Measurements from ENCODE around the gene ADAM22.
"Not testable (repeated sequence)": the region's sequence is repeated elsewhere in the genome, so short reads cannot be mapped to it uniquely, and the experiment has no call there.

The ADAM22 gene

DNA sequence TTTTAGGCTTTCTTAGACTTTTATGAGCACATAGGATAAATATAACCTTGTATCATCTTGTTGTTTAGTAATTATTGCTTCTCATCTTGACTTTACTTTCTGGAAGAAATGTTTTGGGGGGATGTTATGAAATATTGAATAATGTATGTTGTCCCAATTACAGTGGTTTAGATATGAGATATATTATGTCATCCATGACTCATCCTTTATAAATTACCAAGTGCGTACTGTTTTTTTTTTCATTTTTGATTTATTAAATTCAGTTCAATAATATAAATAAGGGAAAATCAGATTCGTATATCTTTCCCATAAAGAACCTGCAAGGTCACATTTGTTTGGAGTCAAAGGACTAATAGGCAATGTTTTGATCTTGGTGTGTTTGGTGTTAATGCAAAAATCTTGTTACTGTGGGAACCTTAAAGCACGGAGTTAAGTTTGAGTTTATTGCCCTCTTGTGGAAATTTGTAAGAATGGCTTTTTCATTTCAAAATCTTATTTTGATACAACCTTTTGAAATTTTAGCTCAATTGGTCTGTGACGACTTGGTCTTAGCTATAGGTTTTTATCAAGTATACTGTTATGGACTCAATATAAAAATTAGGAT lies 177.2 kb downstream of the ADAM22 start:
- no peak for DNase-seq (ENCODE audit: low read depth)

DNA sequence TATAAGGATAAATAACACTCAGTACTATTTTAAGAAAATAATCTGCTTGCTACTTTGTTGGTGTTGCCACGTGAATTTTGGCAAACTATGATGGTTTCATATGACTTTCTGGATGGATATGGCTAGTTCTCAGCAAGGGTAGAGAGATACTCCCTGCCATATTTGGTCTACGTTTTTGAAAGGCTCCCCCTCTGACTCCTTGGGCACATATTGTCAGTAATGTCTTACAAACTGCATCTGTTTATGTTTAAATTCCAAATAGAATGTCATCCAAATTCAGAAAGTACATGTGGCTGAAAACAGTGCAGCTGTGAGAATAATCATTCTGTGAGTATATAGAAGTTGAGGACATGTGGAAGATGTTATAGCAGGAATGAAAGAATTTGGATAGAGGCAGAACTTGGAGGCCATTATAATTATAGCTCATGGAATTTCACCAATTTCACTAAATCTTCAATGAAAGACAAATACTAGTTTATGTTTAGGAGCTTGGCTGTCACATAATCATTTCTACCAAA lies 178.0 kb downstream of the ADAM22 start:
- DNase-seq (ENCODE audit: low read depth), result no peak

DNA sequence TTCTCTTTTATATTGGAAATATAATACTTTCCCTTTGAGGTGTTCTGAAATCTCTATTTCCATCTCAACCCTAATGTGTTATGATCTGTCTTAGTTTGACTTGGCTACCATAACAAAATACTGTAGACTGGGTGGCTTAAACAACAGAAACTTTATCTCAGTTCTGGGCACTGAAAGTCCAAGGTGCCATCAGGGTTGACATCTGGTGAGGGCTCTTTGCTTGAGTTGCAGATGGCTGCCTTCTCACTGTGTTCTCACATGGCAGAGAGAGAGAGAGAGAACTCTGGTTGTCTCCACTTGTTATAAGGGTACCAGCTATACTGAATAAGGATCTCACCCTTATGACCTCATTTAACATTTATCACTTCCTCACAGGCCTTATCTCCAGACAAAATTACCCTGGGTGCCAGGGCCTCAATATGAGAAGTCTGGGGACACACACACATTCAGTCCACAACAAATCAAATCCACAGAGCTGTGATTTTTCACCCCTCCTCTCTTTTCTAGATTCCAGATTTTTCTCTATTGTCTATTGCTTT lies 181.3 kb downstream of the ADAM22 start:
- DNase-seq (ENCODE audit: low read depth), result no peak

- DNase-seq (ENCODE audit: low read depth), result no peak
Observed at GRCh38 chr7:88115816-88116215, 181.8 kb downstream of the ADAM22 start.

DNA sequence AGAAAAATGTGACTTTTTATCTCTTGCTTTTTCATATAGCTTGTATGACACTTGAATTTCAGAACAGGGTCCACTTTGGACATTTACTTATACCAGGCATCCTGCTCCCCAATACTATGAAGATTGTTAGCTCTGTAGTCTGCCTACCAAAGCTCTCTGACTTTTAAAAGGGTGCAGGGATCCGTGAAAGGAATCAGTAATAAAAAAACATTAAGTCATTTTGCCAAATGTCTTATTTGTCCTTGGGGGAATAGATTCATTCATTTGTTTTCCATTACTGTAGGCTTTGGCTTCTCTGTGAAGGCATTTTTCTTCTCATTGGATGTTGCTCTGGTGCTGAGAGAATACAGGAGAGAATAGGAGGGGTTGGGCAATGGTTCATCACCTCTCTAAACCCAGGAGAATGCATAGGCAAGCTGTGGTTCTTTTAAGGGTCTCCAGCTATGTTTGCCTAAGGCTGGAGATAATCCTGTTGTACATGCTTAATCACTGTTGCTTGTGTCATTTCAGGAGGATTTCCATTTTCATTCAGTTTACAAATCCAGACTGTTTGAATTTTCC lies 182.3 kb downstream of the ADAM22 start:
- no peak for DNase-seq (ENCODE audit: low read depth)

- no peak for DNase-seq (ENCODE audit: low read depth)
Observed at GRCh38 chr7:88117325-88117724, 183.3 kb downstream of the ADAM22 start.

- no peak for DNase-seq (ENCODE audit: low read depth)
Observed at GRCh38 chr7:88121335-88121734, 187.3 kb downstream of the ADAM22 start.

DNA sequence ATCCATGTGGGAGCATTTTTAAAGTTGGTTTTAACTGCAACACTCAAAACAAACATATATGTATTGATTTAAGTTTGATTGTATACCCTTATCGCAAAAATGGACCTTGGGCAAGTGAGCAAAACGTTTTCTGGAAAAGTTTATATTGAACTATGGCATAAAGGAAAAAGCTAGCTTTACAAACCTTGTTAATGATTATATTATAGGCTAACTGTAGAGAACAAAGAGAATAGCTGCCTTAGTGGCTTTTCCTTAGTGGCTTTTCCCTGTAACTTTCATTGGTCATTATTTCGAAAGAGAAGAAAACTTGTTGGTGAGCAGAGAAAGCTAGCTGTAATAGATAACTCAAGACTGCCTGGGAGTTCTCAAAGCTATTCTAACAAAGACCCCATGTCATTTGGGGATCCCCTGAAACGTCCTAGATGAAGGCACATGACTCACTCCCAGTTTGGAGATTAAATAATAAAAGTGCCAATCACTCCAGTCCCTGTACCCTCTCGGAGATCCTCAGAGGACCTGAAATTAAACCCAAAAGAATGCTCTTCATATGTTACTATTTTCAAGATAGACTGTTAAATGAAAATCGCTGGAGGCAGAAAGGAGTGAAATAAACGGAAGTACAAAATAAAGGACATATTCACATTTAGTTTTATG lies 193.7 kb downstream of the ADAM22 start:
- no peak for DNase-seq (ENCODE audit: low read depth)

DNA sequence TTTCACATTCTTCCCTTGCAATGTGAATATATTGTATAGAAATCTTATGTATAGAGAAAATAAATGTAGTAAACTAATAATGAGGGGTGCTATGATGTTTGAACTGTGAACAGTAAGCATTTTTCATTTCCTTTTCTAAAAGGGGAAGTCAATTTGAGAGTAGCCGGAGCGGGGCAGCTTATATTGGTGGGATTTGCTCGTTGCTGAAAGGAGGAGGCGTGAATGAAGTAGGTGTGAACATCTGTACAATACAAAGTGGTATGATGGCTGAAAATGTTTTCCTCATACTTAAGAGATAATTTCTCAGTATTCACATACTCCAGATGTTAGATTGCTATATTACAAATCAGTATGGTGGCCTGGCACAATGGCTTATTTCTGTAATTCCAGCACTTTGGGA lies 198.7 kb downstream of the ADAM22 start:
- DNase-seq (ENCODE audit: low read depth), result no peak

GRCh38 chr7:88140947-88141346 lies 206.9 kb downstream of the ADAM22 start:
- DNase-seq (ENCODE audit: low read depth), result no peak

- DNase-seq (ENCODE audit: low read depth), result no peak
Observed at GRCh38 chr7:88141479-88141878, 207.4 kb downstream of the ADAM22 start.

- DNase-seq (ENCODE audit: low read depth), result no peak
Observed at GRCh38 chr7:88141953-88142352, 207.9 kb downstream of the ADAM22 start.

DNA sequence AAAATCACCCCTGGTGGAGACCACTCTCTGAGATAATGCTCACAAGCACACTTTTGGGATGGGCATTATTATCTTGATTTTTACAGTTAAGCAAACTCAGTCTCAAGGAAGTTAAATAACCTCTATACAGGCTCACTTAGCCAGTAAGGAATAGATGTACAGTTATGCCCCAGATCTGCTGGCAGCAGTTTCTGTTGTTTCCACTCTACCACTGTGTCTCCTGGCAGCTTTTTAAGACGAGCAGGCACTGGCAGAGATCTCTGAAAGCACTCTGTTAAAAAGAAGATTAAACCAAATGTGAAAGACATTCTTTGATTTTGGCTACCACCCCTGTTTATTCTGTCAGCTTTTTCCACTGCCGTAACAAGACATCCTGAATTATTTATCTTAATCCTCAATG lies 212.6 kb downstream of the ADAM22 start:
- DNase-seq (ENCODE audit: low read depth), result no peak

GRCh38 chr7:88147341-88147740 lies 213.3 kb downstream of the ADAM22 start:
- DNase-seq (ENCODE audit: low read depth), result no peak

DNA sequence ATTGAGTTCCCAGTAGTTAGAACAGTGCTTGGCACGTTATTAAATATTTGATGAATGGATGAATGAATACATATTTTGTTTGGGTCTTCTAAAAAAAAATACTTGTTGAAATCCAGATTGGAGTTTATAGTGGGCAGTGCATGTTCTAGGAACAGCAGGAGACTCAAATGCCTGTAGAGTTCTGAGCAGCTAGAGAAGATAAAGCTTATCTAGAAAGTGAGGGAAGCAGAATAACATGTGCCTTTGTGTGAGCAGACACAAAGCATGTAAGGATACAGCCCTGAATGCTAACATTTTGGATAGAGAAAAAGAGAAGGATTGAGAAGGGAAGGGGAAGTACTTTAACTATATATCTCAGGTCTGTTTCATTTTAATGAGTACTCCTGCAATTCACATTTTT lies 213.9 kb downstream of the ADAM22 start:
- no peak for DNase-seq (ENCODE audit: low read depth)

DNA sequence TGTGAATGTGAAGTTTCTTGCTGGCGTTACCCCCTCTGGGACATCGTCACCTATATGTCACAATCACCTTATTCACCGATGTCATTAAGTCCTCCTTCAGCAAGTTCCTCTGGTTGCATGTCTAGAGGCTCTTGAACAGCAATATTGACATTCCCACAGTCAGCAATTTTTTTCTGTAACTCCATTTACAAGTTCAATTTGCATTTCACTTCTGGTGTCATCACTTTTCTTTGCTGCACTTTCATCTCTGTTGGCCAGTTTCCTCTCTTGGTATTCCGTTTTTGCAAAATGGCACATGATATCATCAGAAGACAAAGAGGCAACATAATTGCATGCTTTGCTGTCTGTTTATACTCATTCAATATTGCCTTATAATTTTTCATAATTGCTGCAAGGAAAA lies 216.0 kb downstream of the ADAM22 start:
- no peak for DNase-seq (ENCODE audit: low read depth)

- DNase-seq (ENCODE audit: low read depth), result no peak
Observed at GRCh38 chr7:88151119-88151790, 217.2 kb downstream of the ADAM22 start.

- DNase-seq (ENCODE audit: low read depth), result no peak
Observed at GRCh38 chr7:88153378-88153777, 219.3 kb downstream of the ADAM22 start.

DNA sequence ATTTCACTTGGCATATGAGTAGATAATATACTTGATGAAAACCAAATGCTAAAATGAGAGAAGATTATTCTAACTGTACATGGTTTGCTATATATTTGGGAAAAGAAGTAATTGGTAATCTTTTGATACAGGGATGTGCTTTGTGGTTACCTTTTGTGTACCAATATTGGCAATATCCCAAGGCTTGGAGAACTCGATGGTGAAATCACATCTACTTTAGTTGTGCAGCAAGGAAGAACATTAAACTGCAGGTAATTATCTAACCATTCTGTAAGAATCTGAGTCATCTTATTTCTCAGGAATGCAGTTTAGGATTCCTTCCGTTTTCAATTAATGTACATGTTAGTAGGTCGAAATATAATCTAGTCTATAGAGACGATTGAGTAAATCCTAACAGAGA lies 221.7 kb downstream of the ADAM22 start:
- DNase-seq (ENCODE audit: low read depth), result no peak

DNA sequence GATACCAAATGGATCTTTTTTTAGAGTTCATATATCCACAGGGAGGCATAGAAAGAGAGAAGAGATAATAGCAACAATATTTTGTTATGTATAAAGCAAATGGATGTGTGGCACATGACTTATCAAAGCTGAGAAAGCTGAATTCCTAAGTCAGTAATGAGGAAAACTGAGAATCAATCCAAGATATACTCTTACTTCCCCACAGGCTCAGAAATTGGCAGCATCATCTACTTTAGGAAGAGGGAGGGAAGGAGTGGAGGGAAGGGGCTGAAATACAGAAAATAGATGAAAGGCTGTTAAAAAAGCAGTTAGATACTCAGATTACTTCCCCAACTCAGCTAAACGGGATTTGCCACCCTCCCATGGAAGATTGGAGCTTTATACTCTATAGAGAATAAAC lies 222.3 kb downstream of the ADAM22 start:
- DNase-seq (ENCODE audit: low read depth), result no peak

DNA sequence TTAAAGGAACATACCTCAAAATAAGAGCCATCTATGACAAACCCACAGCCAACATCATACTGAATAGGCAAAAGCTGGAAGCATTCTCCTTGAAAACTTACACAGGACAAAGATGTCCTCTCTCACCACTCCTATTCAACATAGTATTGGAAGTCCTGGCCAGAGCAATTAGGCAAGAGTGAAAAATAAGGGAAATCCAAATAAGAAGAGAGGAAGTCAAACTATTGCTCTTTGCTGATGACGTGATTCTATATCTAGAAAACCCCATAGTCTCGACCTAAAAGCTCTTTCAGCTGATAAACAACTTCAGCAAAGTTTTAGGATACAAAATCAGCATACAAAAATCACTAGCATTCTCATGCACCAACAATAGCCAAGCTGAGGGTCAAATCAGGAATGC lies 225.7 kb downstream of the ADAM22 start:
- not testable (repeated sequence) for DNase-seq (ENCODE audit: low read depth)

DNA sequence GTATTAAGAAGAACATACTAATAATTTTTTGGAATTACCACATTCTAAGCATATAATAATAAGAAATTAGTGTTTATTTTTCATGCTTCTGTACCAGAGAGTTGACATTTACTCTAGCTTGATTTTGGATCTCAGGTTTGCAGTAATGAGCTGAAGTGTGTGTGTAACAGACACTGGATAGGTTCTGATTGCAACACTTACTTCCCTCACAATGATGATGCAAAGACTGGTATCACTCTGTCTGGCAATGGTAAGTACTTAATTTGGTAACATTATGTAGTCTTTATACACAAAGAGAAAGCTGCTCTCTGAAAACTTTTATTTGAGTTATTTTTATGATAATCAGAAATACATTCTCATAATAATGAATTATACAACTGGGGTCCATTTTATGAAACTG lies 231.6 kb downstream of the ADAM22 start:
- DNase-seq (ENCODE audit: low read depth), result no peak

DNA sequence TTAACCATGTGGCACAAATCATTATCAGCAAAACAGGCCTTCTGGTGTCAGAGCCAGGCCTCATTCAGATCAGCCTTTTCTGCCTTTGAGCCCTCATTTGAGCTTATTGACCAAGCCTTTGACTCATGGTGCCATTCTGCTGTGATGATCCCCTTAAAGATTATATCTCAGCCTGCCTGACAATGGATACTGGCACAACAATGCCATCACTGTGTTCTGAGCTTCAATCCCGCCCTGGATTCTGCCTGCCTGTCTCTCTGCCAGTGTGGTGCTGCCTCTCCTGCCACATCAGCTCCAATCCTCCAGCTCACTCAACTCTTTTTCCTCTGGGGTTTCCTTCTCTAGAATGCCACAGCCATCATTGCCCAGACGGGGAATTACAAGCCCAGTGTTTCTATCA lies 233.2 kb downstream of the ADAM22 start:
- DNase-seq (ENCODE audit: low read depth), result no peak

Data from activated T-cell treated with anti-CD3 and anti-CD28 coated beads for 48 hours (primary cell).